ENCODE results near the gene PDE10A. TPM values are rescaled to one million over a fixed set of nuclear protein-coding genes. Genes with fewer than 3 reads are reported as not detected.
"Not testable (repeated sequence)": the region's sequence is repeated elsewhere in the genome, so short reads cannot be mapped to it uniquely, and the experiment has no call there.

PDE10A gene
- total and polyA plus RNA-seq, 5 donors: 3.6 to 8.5 (median 4.2) TPM

DNA sequence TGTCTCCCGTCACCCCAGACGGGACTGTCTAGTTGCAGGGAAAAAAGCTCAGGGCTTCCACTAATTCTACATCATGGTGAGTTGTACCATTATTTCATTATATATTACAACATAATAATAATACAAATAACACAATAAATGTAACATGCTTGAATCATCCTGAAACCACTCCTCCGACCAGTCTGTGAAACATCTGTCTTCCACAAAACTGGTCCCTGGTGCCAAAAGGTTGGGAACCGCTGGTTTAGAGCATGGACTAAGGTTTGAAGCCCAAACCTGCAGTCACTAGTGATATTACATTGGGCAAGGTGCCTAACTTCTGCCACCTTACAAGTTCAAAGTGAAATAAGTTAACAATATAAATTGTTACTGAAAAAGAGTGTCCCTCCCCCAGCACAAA lies 175.7 kb downstream of the PDE10A start:
- no peaks in the 10 kb centered on the region for H3K9me3 ChIP-seq (ENCODE audit: control insufficient read depth, low read length)
- intact Hi-C loops (cut with DNase I): no loop called here
- no peaks in the 10 kb centered on the region for H3K4me1 ChIP-seq (ENCODE audit: control insufficient read depth, insufficient read depth, low read length)
- no peak for ATAC-seq
- no peak for DNase-seq
- H3K27me3 ChIP-seq (ENCODE audit: control insufficient read depth, insufficient read depth): no peaks in the 10 kb centered on the region
- H3K4me3 ChIP-seq (ENCODE audit: low read length): no peak overlapping the region
- H3K27ac ChIP-seq (ENCODE audit: low read length): no peak overlapping the region
- WGBS: 81% methylated on average over 4 of the region's 4 CpGs

DNA sequence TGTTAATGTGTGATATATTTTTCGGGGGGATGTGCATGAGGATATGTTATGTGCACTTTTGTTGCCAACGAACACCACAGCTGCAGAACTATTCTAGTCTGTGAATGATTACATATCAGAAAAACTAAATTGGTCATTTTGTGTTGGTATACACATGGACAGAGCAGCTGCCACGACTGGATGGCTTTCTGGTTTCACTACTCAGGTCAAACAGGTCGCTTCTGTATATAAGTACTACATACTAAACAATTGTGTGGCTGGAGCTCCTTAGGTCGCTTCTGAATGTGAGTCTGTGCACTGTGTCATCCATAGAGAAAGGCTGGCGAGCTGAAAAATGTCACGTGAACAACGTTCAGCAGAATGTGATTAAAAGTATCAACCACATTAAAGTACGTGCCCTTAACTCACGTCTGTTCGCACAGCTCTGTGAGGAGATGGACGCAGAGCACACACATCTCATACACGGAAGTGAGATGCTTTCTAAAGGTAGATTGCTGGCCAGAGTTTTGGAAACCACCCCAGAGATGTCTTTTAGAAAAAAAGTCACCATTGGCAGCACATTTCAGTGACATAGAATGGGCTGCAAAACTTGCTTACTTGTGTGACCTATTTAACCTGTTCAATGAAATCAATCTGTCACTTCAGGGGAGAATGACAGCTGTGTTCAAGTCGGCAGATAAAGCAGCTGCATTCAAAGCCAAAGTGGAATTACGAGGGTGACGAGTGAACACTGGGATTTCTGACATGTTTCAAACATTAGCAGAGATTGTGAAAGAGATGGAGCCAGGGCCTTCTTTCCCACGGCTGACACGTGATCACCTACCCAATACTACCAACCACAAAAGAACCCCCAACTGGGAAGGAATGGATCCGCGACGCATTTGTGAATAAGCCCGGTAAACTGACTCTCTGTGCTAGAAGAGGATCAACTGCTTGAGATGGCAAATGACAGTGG lies 176.6 kb downstream of the PDE10A start:
- Histone ChIP-seq H3K9me3 (ENCODE audit: control insufficient read depth, low read length) (no peaks in the 10 kb centered on the region), H3K4me3 (ENCODE audit: low read length) (no peak overlapping the region), H3K27me3 (ENCODE audit: control insufficient read depth, insufficient read depth) (no peaks in the 10 kb centered on the region), H3K4me1 (ENCODE audit: control insufficient read depth, insufficient read depth, low read length) (no peaks in the 10 kb centered on the region), H3K27ac (ENCODE audit: low read length) (no peak overlapping the region)
- no peak for DNase-seq
- intact Hi-C loops (cut with DNase I): no loop called here
- no peak for ATAC-seq
- WGBS: 56% methylated on average over 22 of the region's 22 CpGs

DNA sequence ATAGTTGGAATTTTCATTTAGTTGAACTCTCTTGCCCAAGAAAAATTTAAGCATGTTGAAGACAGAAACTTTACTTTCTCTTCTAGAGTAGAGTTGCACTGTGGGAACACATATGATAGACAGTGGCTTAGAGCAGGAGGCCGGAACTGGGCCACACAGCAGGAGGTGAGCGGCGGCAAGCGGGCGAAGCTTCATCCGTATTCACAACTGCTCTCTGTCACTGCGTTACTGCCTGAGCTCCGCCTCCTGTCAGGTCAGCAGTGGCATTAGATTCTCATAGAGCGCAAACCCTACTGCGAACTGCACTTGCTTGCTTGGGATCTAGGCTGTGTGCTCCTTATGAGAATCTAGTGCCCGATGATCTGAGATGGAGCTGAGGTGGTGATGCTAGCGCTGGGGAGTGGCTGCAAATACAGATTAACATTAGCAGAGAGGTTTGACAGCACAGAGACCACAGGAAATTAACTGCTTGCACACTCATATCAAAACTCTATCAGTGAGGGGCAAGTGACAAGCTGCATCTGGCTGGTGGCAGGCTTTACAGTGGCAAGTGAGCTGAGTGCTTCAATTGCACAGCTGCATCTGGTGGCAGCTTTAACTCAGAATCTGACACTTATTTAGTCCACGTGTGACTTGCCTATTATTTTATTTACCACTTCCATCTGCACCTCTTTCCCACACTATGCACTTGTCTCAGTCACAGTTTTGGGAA lies 178.7 kb downstream of the PDE10A start:
- ATAC-seq (no peak), DNase-seq (no peak)
- Histone ChIP-seq H3K4me1 (ENCODE audit: control insufficient read depth, insufficient read depth, low read length) (no peaks in the 10 kb centered on the region), H3K4me3 (ENCODE audit: low read length) (no peak overlapping the region), H3K27me3 (ENCODE audit: control insufficient read depth, insufficient read depth) (no peaks in the 10 kb centered on the region), H3K27ac (ENCODE audit: low read length) (no peak overlapping the region), H3K9me3 (ENCODE audit: control insufficient read depth, low read length) (no peaks in the 10 kb centered on the region)
- intact Hi-C loops (cut with DNase I): no loop called here
- 88% methylated on average over 13 of the region's 13 CpGs for WGBS

DNA sequence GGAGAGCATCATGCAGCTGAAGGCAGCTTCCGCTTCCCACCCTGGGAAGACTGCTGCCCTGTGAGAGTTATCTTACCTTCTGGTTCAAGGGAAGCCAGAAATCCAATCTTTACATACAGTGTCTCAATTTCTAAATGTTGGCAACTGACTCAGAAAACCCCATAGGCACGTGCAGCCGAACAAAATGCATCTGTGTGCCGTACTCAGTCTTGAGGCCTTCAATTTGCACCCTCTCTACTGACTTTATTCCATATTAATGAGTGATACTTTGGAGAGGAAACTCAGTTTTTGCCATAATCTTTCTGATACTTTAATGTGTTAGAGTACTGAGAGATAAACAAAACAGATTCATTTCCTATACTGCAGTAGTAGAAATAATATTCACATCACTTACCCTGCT lies 181.1 kb downstream of the PDE10A start:
- Histone ChIP-seq H3K9me3 (ENCODE audit: control insufficient read depth, low read length) (no peaks in the 10 kb centered on the region), H3K27me3 (ENCODE audit: control insufficient read depth, insufficient read depth) (no peaks in the 10 kb centered on the region), H3K4me3 (ENCODE audit: low read length) (no peak overlapping the region), H3K4me1 (ENCODE audit: control insufficient read depth, insufficient read depth, low read length) (no peaks in the 10 kb centered on the region), H3K27ac (ENCODE audit: low read length) (no peak overlapping the region)
- intact Hi-C loops (cut with DNase I): no loop called here
- ATAC-seq (no peak), DNase-seq (no peak)
- WGBS: 92% methylated on average over 4 of the region's 4 CpGs

DNA sequence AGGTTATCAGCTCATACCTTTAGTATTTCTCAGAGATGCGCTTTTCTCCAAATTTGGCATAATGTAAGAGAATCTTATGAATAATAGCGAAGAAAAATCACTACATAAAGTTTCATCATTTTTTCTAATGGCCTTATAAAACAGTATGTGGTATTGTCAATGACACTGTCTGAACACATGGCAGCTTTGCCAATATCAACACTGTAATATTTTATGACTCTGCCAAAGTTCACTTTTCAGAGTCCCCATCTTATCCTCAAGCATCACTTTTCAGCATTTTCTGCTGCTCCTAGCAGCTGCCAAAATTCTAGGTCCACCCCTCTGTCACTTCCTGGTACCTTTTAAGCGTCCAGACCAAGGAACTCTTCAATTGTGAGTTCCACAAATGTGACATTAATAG lies 182.1 kb downstream of the PDE10A start:
- Histone ChIP-seq H3K4me3 (ENCODE audit: low read length) (no peak overlapping the region), H3K27me3 (ENCODE audit: control insufficient read depth, insufficient read depth) (no peaks in the 10 kb centered on the region), H3K9me3 (ENCODE audit: control insufficient read depth, low read length) (no peaks in the 10 kb centered on the region), H3K27ac (ENCODE audit: low read length) (no peak overlapping the region), H3K4me1 (ENCODE audit: control insufficient read depth, insufficient read depth, low read length) (no peaks in the 10 kb centered on the region)
- intact Hi-C loops (cut with DNase I): no loop called here
- DNase-seq: no peak
- no peak for ATAC-seq
- WGBS: 63% methylated on average over 3 of the region's 3 CpGs

DNA sequence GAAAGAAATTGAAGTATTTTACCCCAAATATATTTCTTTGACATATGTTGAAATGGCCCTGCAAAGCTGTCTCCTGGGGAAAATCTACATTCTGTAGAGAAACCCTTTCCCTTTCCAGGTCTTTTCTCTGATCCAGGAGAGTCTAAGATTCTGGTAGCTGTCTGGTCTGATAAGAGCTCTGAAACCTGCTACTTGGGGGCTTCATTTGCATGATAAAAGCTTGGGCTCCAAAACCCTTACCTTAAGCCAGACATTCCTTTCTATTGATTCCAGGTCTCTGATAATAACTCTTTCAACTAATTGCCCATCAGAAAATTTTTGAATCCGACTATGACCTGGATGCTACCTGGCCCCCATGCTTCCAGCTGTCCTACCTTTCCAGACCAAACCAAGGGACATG lies 184.5 kb downstream of the PDE10A start:
- DNase-seq (no peak), ATAC-seq (no peak)
- Histone ChIP-seq H3K4me1 (ENCODE audit: control insufficient read depth, insufficient read depth, low read length) (no peaks in the 10 kb centered on the region), H3K4me3 (ENCODE audit: low read length) (no peak overlapping the region), H3K27me3 (ENCODE audit: control insufficient read depth, insufficient read depth) (no peaks in the 10 kb centered on the region), H3K9me3 (ENCODE audit: control insufficient read depth, low read length) (no peaks in the 10 kb centered on the region), H3K27ac (ENCODE audit: low read length) (no peak overlapping the region)
- intact Hi-C loops (cut with DNase I): no loop called here
- 95% methylated on average over 1 of the region's 1 CpG for WGBS

DNA sequence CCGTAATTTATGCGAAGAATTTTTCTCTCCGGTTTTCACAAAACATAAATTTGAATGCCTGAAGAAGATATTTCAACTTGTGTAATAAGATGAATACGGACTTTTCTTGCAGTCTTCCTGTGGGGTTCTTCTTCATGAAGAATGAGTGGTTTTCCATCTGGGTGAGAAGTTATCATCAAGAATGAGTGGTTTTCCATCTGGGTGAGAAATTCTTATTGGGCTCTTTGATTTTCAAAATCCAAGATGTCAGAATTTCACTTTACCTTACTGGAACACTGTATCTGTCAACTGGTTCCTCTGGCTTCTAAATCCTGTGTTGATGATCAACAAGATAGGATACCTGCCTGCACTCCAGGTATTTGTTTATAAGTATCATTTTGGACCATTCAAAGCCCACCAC lies 193.6 kb downstream of the PDE10A start:
- no peak for DNase-seq
- no peaks in the 10 kb centered on the region for H3K4me1 ChIP-seq (ENCODE audit: control insufficient read depth, insufficient read depth, low read length)
- no peaks in the 10 kb centered on the region for H3K27me3 ChIP-seq (ENCODE audit: control insufficient read depth, insufficient read depth)
- WGBS: 95% methylated on average over 4 of the region's 4 CpGs
- intact Hi-C loops (cut with DNase I): no loop called here
- no peak overlapping the region for H3K4me3 ChIP-seq (ENCODE audit: low read length)
- no peaks in the 10 kb centered on the region for H3K9me3 ChIP-seq (ENCODE audit: control insufficient read depth, low read length)
- no peak for ATAC-seq
- H3K27ac ChIP-seq (ENCODE audit: low read length): no peak overlapping the region

DNA sequence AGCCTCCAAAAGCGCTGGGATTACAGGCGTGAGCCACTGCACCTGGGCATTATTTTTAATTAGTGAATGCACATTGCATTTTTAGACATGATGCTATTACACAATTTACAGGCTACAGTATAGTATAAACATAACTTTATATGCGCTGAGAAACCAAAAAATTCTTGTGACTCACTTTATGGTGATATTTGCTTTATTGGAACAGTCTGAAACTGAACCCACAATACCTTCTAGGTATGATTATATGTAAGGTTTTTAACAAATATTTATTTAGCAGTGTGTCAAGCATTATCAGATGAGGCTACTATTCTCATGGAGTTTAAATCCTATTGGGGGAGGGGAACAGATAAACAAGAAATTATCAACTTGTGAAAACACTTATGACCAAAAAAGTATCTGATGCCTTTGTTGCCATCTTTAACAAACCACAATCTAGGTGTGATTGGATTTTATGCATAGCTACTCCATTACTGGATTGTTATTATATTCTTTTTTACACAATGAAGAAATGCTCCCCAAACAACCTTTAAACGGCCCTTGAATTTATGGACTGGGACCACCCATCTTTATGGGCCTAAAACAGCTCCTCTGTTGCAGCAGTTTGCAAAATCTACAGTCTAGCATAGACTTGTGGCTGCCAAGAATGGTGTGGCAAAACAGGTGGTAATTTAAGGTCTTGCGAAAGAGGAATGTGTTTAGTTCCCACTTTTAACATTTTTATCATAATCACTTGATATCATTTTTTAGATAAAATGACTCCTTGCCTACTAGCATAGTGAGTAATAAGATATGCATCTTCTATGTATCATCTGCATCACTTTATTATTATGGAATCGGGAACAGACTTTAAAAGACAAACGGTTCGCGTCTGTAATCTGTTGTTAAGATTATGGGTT lies 194.5 kb downstream of the PDE10A start:
- no peaks in the 10 kb centered on the region for H3K27me3 ChIP-seq (ENCODE audit: control insufficient read depth, insufficient read depth)
- intact Hi-C loops (cut with DNase I): no loop called here
- no peak for DNase-seq
- no peak for ATAC-seq
- no peak overlapping the region for H3K4me3 ChIP-seq (ENCODE audit: low read length)
- no peaks in the 10 kb centered on the region for H3K4me1 ChIP-seq (ENCODE audit: control insufficient read depth, insufficient read depth, low read length)
- no peaks in the 10 kb centered on the region for H3K9me3 ChIP-seq (ENCODE audit: control insufficient read depth, low read length)
- WGBS: 92% methylated on average over 9 of the region's 9 CpGs
- H3K27ac ChIP-seq (ENCODE audit: low read length): no peak overlapping the region

DNA sequence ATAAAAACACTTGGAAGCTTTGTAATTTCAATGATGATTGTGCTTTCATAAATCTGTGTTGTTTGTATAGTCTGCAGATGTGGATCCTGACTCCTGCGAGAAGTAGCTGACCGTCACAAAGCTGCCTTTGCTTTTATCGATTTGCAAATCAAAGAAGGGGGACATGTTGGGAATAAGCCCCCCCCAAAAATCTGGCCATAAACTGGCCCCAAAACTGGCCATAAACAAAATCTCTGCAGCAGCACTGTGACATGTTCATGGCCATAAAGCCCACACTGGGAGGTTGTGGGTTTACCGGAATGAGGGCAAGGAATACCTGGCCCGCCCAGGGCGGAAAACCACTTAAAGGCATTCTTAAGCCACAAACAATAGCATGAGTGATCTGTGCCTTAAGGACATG lies 199.5 kb downstream of the PDE10A start:
- H3K4me1 ChIP-seq (ENCODE audit: control insufficient read depth, insufficient read depth, low read length); H3K4me3 ChIP-seq (ENCODE audit: low read length); H3K27ac ChIP-seq (ENCODE audit: low read length); intact Hi-C loops (cut with DNase I); ATAC-seq; DNase-seq; H3K27me3 ChIP-seq (ENCODE audit: control insufficient read depth, insufficient read depth); H3K9me3 ChIP-seq (ENCODE audit: control insufficient read depth, low read length): not testable (repeated sequence)
- 97% methylated on average over 6 of the region's 6 CpGs for WGBS

DNA sequence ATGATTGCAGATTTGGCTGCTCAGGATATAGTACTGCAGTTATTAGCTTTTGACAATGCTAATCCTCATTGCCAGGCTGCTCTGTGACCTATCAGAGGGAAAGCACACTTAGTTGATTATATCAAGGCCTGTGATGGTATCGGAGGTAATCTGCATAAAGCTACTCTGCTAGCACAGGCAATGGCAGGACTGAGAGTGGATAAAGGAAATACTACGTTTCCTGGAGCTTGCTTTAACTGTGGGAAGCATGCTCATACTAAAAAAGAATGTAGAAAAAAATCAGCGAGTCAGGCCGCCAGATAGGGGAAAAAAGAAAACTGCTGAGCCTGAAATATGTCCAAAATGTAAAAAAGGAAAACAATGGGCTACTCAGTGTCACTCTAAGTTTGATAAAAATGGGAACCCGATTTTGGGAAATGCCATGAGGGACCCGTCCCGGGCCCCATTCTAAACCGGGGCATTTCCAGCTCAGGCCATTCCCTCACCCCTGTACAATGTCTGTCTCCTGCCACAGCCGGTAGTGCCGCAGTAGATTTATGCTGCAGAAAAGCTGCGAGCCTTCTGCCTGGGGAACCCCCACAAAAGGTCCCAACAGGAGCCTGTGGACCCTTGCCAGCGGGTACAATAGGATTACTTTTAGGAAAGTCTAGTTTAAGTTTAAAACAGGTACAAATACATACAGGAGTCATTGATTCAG lies 203.3 kb downstream of the PDE10A start:
- H3K27me3 ChIP-seq (ENCODE audit: control insufficient read depth, insufficient read depth); ATAC-seq; intact Hi-C loops (cut with DNase I); H3K4me3 ChIP-seq (ENCODE audit: low read length); H3K4me1 ChIP-seq (ENCODE audit: control insufficient read depth, insufficient read depth, low read length); H3K27ac ChIP-seq (ENCODE audit: low read length); H3K9me3 ChIP-seq (ENCODE audit: control insufficient read depth, low read length); DNase-seq: not testable (repeated sequence)
- WGBS: 21% methylated on average over 12 of the region's 12 CpGs

Data from right cardiac atrium (tissue), 5 donors.